Kidney epithelial cell (primary cell): Measurements from ENCODE around the gene USP9Y. TPM values are rescaled to one million over a fixed set of nuclear protein-coding genes. Genes with fewer than 3 reads are reported as not detected.

Source experiments
- DNase-seq: peaks from one replicate; pipeline ENCODE4 v3.0.0-alpha.2; 2010; ENCODE audit warnings: low read depth
- H3K27me3 ChIP-seq: 2 replicates; pipeline ENCODE4 v1.6.0; 2011; ENCODE audit warnings: low read length; ENCODE audit not compliant: control insufficient read depth, insufficient read depth
- H3K36me3 ChIP-seq: 2 replicates; pipeline ENCODE4 v1.5.1; 2011; ENCODE audit warnings: low read length; ENCODE audit not compliant: control insufficient read depth, insufficient read depth
- H3K4me3 ChIP-seq: 2 replicates; pipeline ENCODE4 v1.5.1; 2011; ENCODE audit warnings: low read depth, mild to moderate bottlenecking, control low read depth, low read length
- CTCF ChIP-seq: IDR thresholded peaks from 2 replicates; pipeline ENCODE4 v1.5.1; 2011; ENCODE audit warnings: mild to moderate bottlenecking, moderate library complexity, low read length, control low read depth, inconsistent platforms; ENCODE audit not compliant: insufficient read depth, poor library complexity, severe bottlenecking
- total RNA-seq: library from RNA; depleted of rRNA; stranded (reverse); fragments of >200 nt; gene quantifications from 2 replicates; pipeline ENCODE4 v1.2.3, GENCODE V29; 2015

USP9Y gene
- total RNA-seq, 1 donor from 2014 or later, result 24.6 TPM

- Histone ChIP-seq H3K27me3 (no peaks in the 10 kb centered on the region), H3K36me3 (no peaks in the 10 kb centered on the region), H3K4me3 (no peak overlapping the region)
- DNase-seq, result no peak
- no peak for TF ChIP-seq CTCF
Measured at GRCh38 chrY:12837550-12837949, 136.5 kb downstream of the USP9Y start.

DNA sequence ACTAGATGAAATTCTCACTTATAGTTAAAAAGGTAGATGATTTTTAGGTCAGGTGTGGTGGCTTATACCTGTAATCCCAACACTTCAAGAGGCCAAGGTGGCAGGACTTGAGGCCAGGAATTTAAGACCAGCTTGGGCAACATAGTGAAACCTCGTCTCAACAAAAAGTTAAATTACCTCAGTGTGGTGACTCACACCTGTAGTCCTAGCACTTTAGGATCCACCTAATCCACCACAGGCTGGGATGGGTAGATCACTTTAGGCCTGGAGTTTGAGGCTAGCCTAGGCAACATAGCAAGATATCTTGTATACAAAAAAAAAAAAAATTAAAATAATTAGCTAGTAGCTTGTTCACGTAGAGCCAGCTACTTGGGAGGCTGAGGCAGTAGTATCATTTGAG is 140.3 kb downstream of the USP9Y start:
- H3K36me3 ChIP-seq, result no peaks in the 10 kb centered on the region
- no peaks in the 10 kb centered on the region for H3K27me3 ChIP-seq
- no peak overlapping the region for H3K4me3 ChIP-seq
- DNase-seq, result no peak
- TF ChIP-seq CTCF, result no peak

GRCh38 chrY:12846793-12847192 is 145.8 kb downstream of the USP9Y start:
- H3K27me3 ChIP-seq, result no peaks in the 10 kb centered on the region
- no peak for TF ChIP-seq CTCF
- H3K36me3 ChIP-seq, result no peaks in the 10 kb centered on the region
- no peak overlapping the region for H3K4me3 ChIP-seq
- DNase-seq, result no peak

DNA sequence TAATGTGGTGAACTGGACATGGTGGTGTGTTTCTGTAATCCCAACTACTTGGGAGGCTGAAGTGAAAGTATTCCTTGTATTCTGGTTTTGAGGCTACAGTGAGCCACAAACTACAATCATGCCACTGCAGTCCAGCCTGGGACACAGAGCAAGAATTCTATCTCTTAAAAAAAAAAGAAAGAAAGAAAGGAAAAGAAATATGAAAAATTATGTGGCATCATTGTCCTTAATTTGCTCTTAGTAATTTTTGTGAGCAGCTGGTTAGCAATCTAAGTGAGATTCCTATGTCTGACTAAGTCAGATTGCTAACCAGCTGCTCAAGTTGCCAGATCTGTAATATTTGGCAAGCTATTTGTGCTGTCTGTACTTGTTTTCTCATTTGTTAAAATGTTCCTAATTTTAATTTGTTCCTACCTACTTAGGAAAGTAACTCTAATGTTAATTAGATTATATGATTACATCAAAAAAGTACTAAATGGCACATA is 154.8 kb downstream of the USP9Y start:
- no peak for TF ChIP-seq CTCF
- no peak for DNase-seq
- Histone ChIP-seq H3K4me3 (no peak overlapping the region), H3K36me3 (no peaks in the 10 kb centered on the region), H3K27me3 (no peaks in the 10 kb centered on the region)

DNA sequence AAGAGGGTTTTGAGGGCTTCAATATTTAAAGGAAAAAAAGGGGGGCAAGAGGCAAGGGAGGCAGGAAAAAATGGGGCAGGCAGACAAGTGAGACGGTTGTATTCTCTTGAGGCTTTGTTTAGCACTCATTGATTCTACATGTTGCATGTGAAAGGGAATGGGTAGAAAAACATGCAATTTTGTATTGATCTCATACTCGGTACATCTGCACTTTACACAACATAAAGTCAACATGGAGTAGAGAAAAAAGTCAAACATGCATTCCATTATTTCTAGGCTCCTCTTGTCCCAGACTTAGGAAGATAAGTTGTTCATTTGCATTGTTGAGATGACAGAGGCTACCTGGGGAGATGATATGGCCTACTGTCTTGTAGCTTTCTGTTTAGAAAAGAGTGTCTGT is 166.9 kb downstream of the USP9Y start:
- DNase-seq, result no peak
- no peak for TF ChIP-seq CTCF
- no peak overlapping the region for H3K4me3 ChIP-seq
- no peaks in the 10 kb centered on the region for H3K36me3 ChIP-seq
- no peaks in the 10 kb centered on the region for H3K27me3 ChIP-seq

DNA sequence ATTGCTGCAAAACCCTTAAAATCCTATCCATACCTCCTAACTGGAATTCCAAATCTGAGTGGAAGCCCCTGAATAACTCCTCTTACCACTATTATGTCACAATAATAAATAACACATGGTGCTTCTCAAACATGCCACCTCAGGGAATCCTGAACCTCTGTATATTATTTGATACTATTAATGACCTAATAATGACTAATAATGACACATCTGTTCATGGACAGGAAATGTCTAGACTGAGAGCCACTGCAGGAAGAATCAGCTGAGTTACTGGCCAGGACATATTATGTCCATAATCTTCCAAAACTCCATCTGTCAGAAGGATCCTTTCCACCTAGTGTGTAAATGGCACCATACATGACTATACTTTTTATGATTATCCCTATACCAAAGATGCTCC is 195.9 kb downstream of the USP9Y start:
- TF ChIP-seq CTCF, result no peak
- H3K27me3 ChIP-seq, result no peaks in the 10 kb centered on the region
- H3K4me3 ChIP-seq, result no peak overlapping the region
- no peaks in the 10 kb centered on the region for H3K36me3 ChIP-seq
- no peak for DNase-seq
